Measurements from ENCODE around the gene KHK.

Gene KHK

GRCh38 chr2:27073782-27074181 is 12.8 kb upstream of the KHK start:
- TF ChIP-seq FOXM1 (IDR thresholded peaks at IDR 0.05; ENCODE audit: borderline replicate concordance, low read depth) (no peak), EGR1 (IDR thresholded peaks at IDR 0.05) (no peak), CREB1 (IDR thresholded peaks at IDR 0.05; ENCODE audit: low read depth) (no peak), MAX (IDR thresholded peaks at IDR 0.05) (no peak), RAD21 (IDR thresholded peaks at IDR 0.05; ENCODE audit: low read depth) (no peak), TAF1 (IDR thresholded peaks at IDR 0.05; ENCODE audit: low read depth) (no peak)

DNA sequence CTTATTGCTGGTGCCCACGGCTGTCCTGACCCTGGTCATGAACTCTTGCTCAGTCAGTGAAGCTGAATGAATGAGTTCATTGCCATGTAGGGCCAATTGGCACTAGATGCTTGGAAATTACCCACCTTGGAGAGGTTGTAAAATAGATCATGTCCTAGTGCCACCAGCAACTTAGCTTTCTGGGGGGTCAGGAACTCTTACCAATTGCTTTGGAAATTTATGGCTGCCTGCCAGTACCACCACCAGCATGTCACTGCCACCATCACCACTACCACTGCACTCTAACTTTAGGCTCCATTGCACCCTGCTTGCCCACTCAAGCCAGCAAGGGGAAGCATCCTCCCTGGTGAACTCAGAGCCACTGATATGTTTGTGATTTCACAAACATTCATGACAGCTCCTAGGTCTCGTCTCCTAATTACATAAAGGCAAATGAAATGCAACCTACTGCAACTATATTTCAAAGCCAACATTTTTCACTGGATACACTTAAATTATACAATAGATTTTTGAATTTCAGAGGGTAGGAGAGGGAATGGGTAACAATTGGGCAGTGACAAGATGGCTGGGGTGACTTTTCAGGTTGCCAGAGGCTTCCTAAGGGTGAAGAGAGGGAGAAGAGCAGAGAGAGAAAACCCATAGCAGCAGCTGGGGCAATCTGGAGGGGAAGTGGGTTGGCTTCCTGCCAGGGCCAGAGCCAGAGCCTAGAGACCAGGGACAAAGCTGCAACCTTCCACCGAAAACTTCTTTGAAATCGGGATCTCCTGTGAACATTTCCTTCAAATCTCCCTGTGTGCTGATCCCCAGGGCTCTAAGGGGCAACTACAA is 11.6 kb upstream of the KHK start:
- TF ChIP-seq CEBPB (IDR thresholded peaks at IDR 0.05) (no peak), TEAD4 (IDR thresholded peaks at IDR 0.05) (no peak), YY1 (IDR thresholded peaks at IDR 0.05; ENCODE audit: low read depth) (no peak), MAX (IDR thresholded peaks at IDR 0.05) (no peak), ZBTB7A (IDR thresholded peaks at IDR 0.05; ENCODE audit: low read depth) (no peak), EP300 (IDR thresholded peaks at IDR 0.05; ENCODE audit: borderline replicate concordance) (no peak), REST (IDR thresholded peaks at IDR 0.05; ENCODE audit: low read depth) (no peak)
- TF ChIP-seq, protein P1, sequence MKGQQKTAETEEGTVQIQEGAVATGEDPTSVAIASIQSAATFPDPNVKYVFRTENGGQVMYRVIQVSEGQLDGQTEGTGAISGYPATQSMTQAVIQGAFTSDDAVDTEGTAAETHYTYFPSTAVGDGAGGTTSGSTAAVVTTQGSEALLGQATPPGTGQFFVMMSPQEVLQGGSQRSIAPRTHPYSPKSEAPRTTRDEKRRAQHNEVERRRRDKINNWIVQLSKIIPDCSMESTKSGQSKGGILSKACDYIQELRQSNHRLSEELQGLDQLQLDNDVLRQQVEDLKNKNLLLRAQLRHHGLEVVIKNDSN (IDR thresholded peaks at IDR 0.05): no peak

DNA sequence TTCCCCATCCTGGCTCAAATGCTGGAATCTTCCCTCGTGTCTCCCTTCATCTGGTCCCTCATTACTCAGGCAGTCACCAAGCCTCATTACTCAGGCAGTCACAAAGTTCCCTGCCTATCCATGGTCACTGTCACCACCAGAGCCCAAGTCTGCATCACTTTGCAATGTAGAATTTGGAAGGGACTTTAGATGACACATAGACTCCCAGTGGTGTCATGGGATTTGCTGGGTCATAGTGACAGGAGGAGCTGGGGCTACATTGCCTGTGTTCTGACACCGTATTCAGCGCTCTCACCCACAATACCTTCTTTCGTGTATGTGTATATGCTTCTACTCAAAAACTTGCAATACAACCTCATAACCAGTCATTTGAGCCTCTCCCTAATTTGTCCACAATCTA is 10.2 kb upstream of the KHK start:
- TF ChIP-seq YY1 (IDR thresholded peaks at IDR 0.05; ENCODE audit: low read depth): no peak
- no peak for TF ChIP-seq TCF12 (IDR thresholded peaks at IDR 0.05; ENCODE audit: low read depth)
- no peak for TF ChIP-seq MAX (IDR thresholded peaks at IDR 0.05)

GRCh38 chr2:27077231-27077630 is 9.3 kb upstream of the KHK start:
- TF ChIP-seq ZBTB7A (IDR thresholded peaks at IDR 0.05; ENCODE audit: low read depth) (no peak), TCF12 (IDR thresholded peaks at IDR 0.05; ENCODE audit: low read depth) (no peak), EP300 (IDR thresholded peaks at IDR 0.05; ENCODE audit: borderline replicate concordance) (no peak)

GRCh38 chr2:27078267-27079194 is 8.0 kb upstream of the KHK start, which contains the start of gene EMILIN1:
TSS of gene EMILIN1 (plus strand) at chr2:27078615. CDS start at chr2:27079066, 451 bp downstream.
- TF ChIP-seq FOXM1 (IDR thresholded peaks at IDR 0.05; ENCODE audit: borderline replicate concordance, low read depth): no peak
- no peak for TF ChIP-seq TCF12 (IDR thresholded peaks at IDR 0.05; ENCODE audit: low read depth)
- TF ChIP-seq CEBPB (IDR thresholded peaks at IDR 0.05): no peak
- TF ChIP-seq RAD21 (IDR thresholded peaks at IDR 0.05; ENCODE audit: low read depth): no peak
- no peak for TF ChIP-seq REST (IDR thresholded peaks at IDR 0.05; ENCODE audit: low read depth)
- no peak for TF ChIP-seq ZBTB7A (IDR thresholded peaks at IDR 0.05; ENCODE audit: low read depth)
- TF ChIP-seq EGR1 (IDR thresholded peaks at IDR 0.05): no peak
- TF ChIP-seq MAX (IDR thresholded peaks at IDR 0.05): no peak
- no peak for TF ChIP-seq TEAD4 (IDR thresholded peaks at IDR 0.05)
- TF ChIP-seq TAF1 (IDR thresholded peaks at IDR 0.05; ENCODE audit: low read depth): no peak
- no peak for TF ChIP-seq NFIC (IDR thresholded peaks at IDR 0.05)
- TF ChIP-seq, protein P1 (IDR thresholded peaks at IDR 0.05): no peak
- TF ChIP-seq YY1 (IDR thresholded peaks at IDR 0.05; ENCODE audit: low read depth): no peak
- TF ChIP-seq CREB1 (IDR thresholded peaks at IDR 0.05; ENCODE audit: low read depth): no peak
- no peak for TF ChIP-seq EP300 (IDR thresholded peaks at IDR 0.05; ENCODE audit: borderline replicate concordance)
